OCI-LY7 (cell line): ENCODE measurements around the gene RAB15. TPM values are rescaled to one million over a fixed set of nuclear protein-coding genes. Genes with fewer than 3 reads are reported as not detected.

Experiments
- BruUV-seq: library from RNA; stranded (reverse); fragments of 400-500 nt; replicated peaks from 2 replicates; lab custom pipeline; 2021; lab: Mats Ljungman, UMichigan
- CTCF ChIA-PET: fragments of 300-600 bp; sonication (Branson Sonifier 250); formaldehyde crosslinking; loops from one replicate; lab custom pipeline; 2022; ENCODE audit warnings: antibody characterized with exemption; ENCODE audit not compliant: unreplicated experiment; lab: Charles Lee
- POLR2A ChIA-PET: fragments of 300-600 bp; sonication (Branson Sonifier 250); formaldehyde crosslinking; loops from one replicate; lab custom pipeline; 2022; ENCODE audit warnings: antibody characterized with exemption; lab: Charles Lee
- DNase-seq: peaks from one replicate; pipeline ENCODE4 v3.0.0-alpha.2; 2015; ENCODE audit warnings: low spot score
- H2AFZ ChIP-seq: fragments of 200-600 bp; sonication (generic), shearing (Covaris generic); 2 replicates; pipeline ENCODE4 v1.6.1; 2014; ENCODE audit warnings: mild to moderate bottlenecking, antibody characterized with exemption, low read length, moderate library complexity
- H3K27ac ChIP-seq: fragments of 200-600 bp; sonication (generic); 2 replicates; pipeline ENCODE4 v1.5.1; 2014; ENCODE audit warnings: mixed run types, low read depth, mild to moderate bottlenecking, moderate library complexity, low read length, inconsistent platforms; ENCODE audit not compliant: poor library complexity, severe bottlenecking
- H3K36me3 ChIP-seq: fragments of 200-600 bp; sonication (generic); 2 replicates; pipeline ENCODE4 v1.6.1; 2014; ENCODE audit warnings: mild to moderate bottlenecking, antibody characterized with exemption, low read length, moderate library complexity, mixed read lengths; ENCODE audit not compliant: insufficient read depth
- H3K4me1 ChIP-seq: fragments of 200-600 bp; sonication (generic); 2 replicates; pipeline ENCODE4 v1.5.1; 2014; ENCODE audit warnings: mild to moderate bottlenecking, low read length; ENCODE audit not compliant: insufficient read depth, poor library complexity, severe bottlenecking
- H3K4me2 ChIP-seq: fragments of 200-600 bp; sonication (generic); 2 replicates; pipeline ENCODE4 v1.6.1; 2014; ENCODE audit warnings: mild to moderate bottlenecking, low read length
- H3K4me3 ChIP-seq: fragments of 200-600 bp; sonication (generic); 2 replicates; pipeline ENCODE4 v1.5.1; 2014; ENCODE audit warnings: mild to moderate bottlenecking, low read depth, low read length; ENCODE audit not compliant: poor library complexity, severe bottlenecking
- H3K79me2 ChIP-seq: fragments of 200-600 bp; sonication (generic); 2 replicates; pipeline ENCODE4 v1.6.1; 2016; ENCODE audit warnings: low read depth, mild to moderate bottlenecking, low read length, moderate library complexity, mixed read lengths; ENCODE audit not compliant: insufficient read depth
- H3K9me2 ChIP-seq: fragments of 200-600 bp; sonication (generic); 2 replicates; pipeline ENCODE4 v1.6.1; 2016; ENCODE audit warnings: mild to moderate bottlenecking, low read length, mixed read lengths; ENCODE audit not compliant: insufficient read depth
- H3K9me3 ChIP-seq: fragments of 200-600 bp; sonication (generic); 2 replicates; pipeline ENCODE4 v1.6.1; 2014; ENCODE audit warnings: mild to moderate bottlenecking, mixed run types, low read length, mixed read lengths
- H4K20me1 ChIP-seq: fragments of 200-600 bp; sonication (generic); 2 replicates; pipeline ENCODE4 v1.6.1; 2014; ENCODE audit warnings: mild to moderate bottlenecking, antibody characterized with exemption, low read length, moderate library complexity, mixed read lengths; ENCODE audit not compliant: insufficient read depth
- EZH2phosphoT487 ChIP-seq: fragments of 200-600 bp; sonication (generic); IDR thresholded peaks from 2 replicates; pipeline ENCODE4 v1.6.1; 2018; ENCODE audit warnings: low read depth, borderline replicate concordance, mild to moderate bottlenecking, mixed run types, antibody characterized with exemption, low read length, moderate library complexity, mixed read lengths
- intact Hi-C: fragments of 100-400 bp; cut with micrococcal nuclease; formaldehyde crosslinking; loops from one replicate; pipeline ENCODE4 v1.10.0; 2022; ENCODE audit not compliant: unreplicated experiment
- total RNA-seq, 2 experiments: library from RNA; depleted of rRNA in 1 of 2; stranded (reverse); fragments of >200 nt in 1 of 2; shearing (Covaris generic) in 1 of 2; gene quantifications; 2 replicates each; pipeline ENCODE4 v1.2.3, GENCODE V29; 2014 to 2022
- TF ChIP-seq, protein P1 (sequence below): fragments of 200-600 bp; sonication (generic); conservative IDR thresholded peaks from 2 replicates; pipeline ENCODE4 v1.5.1; 2014; ENCODE audit warnings: mild to moderate bottlenecking, antibody characterized with exemption, low read length, moderate library complexity, mixed read lengths

RAB15 gene
- total RNA-seq, 2 experiments from 2014 or later = 0.38 TPM; not detected in 1

GRCh38 chr14:64947710-64948611 is 24.2 kb downstream of the RAB15 start:
- no peak for DNase-seq
- Histone ChIP-seq H3K79me2 (no peaks in the 10 kb centered on the region), H3K9me2 (no peaks in the 10 kb centered on the region), H3K4me3 (no peak overlapping the region), H3K27ac (no peak overlapping the region), H3K9me3 (no peaks in the 10 kb centered on the region), H3K4me2 (no peak overlapping the region), H2AFZ (no peak overlapping the region), H3K36me3 (peaks cover 16% of the 10 kb centered on the region), H4K20me1 (no peaks in the 10 kb centered on the region; the same call in 1 of the 2 replicates), H3K4me1 (no peaks in the 10 kb centered on the region)
- TF ChIP-seq, protein P1, sequence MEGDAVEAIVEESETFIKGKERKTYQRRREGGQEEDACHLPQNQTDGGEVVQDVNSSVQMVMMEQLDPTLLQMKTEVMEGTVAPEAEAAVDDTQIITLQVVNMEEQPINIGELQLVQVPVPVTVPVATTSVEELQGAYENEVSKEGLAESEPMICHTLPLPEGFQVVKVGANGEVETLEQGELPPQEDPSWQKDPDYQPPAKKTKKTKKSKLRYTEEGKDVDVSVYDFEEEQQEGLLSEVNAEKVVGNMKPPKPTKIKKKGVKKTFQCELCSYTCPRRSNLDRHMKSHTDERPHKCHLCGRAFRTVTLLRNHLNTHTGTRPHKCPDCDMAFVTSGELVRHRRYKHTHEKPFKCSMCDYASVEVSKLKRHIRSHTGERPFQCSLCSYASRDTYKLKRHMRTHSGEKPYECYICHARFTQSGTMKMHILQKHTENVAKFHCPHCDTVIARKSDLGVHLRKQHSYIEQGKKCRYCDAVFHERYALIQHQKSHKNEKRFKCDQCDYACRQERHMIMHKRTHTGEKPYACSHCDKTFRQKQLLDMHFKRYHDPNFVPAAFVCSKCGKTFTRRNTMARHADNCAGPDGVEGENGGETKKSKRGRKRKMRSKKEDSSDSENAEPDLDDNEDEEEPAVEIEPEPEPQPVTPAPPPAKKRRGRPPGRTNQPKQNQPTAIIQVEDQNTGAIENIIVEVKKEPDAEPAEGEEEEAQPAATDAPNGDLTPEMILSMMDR = no peak
- no peak for TF ChIP-seq EZH2phosphoT487
- ChIA-PET CTCF (interaction anchor here (1.2 kb wide), 1 partner anchor 22 kb away, joined by 4 read pairs; no protein-coding TSS in a partner anchor), POLR2A (no interaction called here)
- BruUV-seq = no TSS peak
- intact Hi-C loops = loop anchor here (10.0 kb wide), 1 partner anchor 983 kb away; no protein-coding TSS in a partner anchor

DNA sequence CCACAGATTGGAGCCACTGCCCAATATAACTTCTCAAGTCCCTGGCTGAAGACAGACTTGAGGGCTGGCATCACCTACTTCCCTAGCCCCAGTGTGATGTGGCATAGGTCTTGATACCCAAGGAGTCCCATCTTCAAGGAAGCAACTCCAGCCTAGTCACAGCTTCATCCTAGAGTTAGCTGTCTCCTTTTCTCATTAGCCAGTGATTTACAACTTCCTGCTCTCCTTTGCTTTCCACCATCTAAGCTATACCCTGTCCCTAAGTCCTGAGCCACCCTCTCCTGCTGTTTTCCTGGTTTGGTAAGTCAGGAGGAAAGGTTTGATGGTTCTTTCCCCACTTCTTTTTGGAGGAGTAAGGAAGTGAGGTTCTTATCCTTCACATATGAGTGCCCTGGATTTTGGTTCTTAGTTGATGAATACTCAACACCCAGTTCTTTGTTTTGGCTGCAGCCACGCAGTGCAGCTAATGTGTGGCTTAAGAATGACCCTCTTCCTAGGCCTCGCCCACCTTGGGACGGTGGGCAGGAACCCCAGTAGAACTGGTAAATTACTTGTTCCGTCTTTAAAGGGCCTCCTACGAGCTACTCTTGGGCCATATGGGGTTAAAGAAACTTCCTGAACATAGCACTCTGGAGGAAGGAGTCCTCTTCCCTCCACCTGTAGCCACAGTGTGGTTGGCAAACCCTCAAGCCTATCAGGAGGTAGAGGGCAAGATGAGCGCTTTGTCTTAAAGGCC is 25.7 kb downstream of the RAB15 start:
- no peak overlapping the region for H3K4me2 ChIP-seq
- no peak overlapping the region for H3K4me3 ChIP-seq
- no peaks in the 10 kb centered on the region for H4K20me1 ChIP-seq
- H3K79me2 ChIP-seq = no peaks in the 10 kb centered on the region
- no peak overlapping the region for H3K27ac ChIP-seq
- BruUV-seq = no TSS peak
- no peaks in the 10 kb centered on the region for H3K4me1 ChIP-seq
- H3K9me3 ChIP-seq = no peaks in the 10 kb centered on the region
- ChIA-PET POLR2A (interaction anchor here (0.6 to 1.3 kb wide), 2 partner anchors 10 to 261 kb away, joined by 3 read pairs; no protein-coding TSS in a partner anchor), CTCF (interaction anchor here (1.2 kb wide), 1 partner anchor 24 kb away, joined by 4 read pairs; no protein-coding TSS in a partner anchor)
- intact Hi-C loops = loop anchor here (10.0 kb wide), 1 partner anchor 982 kb away; no protein-coding TSS in a partner anchor
- H2AFZ ChIP-seq = no peak overlapping the region
- no peak for DNase-seq
- H3K9me2 ChIP-seq = no peaks in the 10 kb centered on the region
- peaks cover 16% of the 10 kb centered on the region for H3K36me3 ChIP-seq
- no peak for TF ChIP-seq EZH2phosphoT487
- TF ChIP-seq, protein P1 = no peak
